Activated T-cell treated with anti-CD3 and anti-CD28 coated beads for 48 hours (primary cell): Measurements from ENCODE around the gene LY6G6C.

Experiments
- DNase-seq: peaks from one replicate; pipeline ENCODE4 v3.0.0-alpha.2; 2020; ENCODE audit warnings: low read depth

Gene LY6G6C

GRCh38 chr6:31680226-31681134, 41.1 kb downstream of the LY6G6C start, which contains the start of gene LY6G5C:
LY6G5C (minus strand) TSS chr6:31681067; CDS start chr6:31680373, 694 bp downstream.
- DNase-seq, result peak; percentile 56

DNA sequence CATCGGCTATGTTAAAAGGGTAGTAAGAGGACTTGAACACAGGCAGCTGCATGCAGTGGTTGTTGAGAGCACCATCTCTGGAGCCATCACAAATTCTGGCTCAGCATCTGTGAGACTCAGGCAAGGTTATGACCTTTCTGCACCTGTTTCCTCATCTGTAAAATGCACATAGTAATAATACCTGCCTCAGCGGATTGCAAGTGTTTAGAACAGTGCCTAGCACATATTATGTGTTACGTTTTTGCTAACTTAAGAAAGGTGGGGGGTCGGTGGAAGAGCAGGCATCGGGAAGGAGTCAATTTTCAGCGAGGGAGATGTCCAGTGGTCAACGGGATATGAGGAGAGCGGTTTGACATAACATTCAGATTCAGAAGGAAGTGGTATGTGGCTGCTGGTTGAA, 43.6 kb downstream of the LY6G6C start:
- DNase-seq, result no peak

DNA sequence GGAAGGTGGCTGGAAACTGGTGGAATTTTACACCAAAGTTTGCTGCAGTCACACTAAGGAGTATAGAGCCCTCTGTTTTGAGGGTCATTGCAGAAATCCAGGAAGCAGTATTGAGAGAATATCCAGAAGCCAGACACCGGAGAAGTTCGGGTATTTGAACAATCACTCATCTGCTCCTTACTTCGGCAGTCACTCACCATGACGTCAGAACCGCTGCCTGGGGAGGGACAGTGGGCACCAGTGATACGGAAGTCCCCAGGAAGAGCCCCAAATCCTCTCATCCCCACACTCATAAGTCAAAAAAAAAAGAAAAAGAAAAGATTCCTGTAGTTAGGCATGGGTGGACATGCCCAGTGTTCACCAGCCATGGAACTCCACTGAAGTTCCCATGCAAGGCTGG, 44.6 kb downstream of the LY6G6C start:
- DNase-seq, result no peak

DNA sequence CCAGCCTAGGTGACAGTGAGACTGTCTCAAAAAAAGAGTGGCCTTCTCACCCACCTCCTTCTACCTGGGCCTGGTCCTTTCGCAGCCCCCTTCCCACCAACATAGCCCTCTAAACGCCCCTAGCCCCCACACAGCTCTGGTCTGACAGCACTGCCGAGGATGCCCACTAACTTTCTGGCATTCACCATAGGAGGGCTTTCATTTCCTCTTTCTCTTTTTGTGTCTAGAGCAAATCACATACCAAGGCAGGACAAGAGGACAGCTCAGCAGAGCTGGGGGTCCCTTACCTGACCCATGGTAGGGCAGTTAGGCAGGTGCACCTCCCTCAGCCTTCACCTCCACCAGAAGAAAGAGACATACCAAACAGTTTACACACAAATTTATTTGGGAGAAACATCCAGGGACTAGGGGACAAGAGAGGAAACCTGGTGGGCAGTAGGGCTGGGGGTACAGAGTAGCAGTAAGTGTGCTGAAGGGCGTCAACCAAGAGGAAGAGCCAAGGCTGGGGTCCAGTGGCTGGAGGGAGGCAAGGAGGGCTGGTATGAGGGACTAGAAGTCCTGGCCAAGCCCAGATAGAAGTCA, 45.1 kb downstream of the LY6G6C start:
- no peak for DNase-seq

GRCh38 chr6:31669676-31670075, 51.9 kb downstream of the LY6G6C start, which contains the start of gene LY6G5B:
LY6G5B (plus strand) TSS chr6:31669976; CDS start chr6:31670951, 975 bp downstream.
- DNase-seq, result no peak
